GM21447 (cell line): ENCODE results near the gene CNFN.
"Not testable (repeated sequence)": the region's sequence is repeated elsewhere in the genome, so short reads cannot be mapped to it uniquely, and the experiment has no call there.

ENCODE experiments used
- ATAC-seq: cut with Tn5 transposase; IDR thresholded peaks from one replicate; pipeline ENCODE4 v1.9.1; 2021; ENCODE audit not compliant: unreplicated experiment

The CNFN gene

GRCh38 chr19:42352301-42353259 is 37.5 kb downstream of the CNFN start:
- no peak for ATAC-seq

GRCh38 chr19:42351079-42351735 is 38.9 kb downstream of the CNFN start:
- ATAC-seq, result no peak

- no peak for ATAC-seq
These were observed 39.7 kb downstream of the CNFN start for GRCh38 chr19:42350417-42350816.

GRCh38 chr19:42349378-42350107 is 40.6 kb downstream of the CNFN start:
- no peak for ATAC-seq

- ATAC-seq, result no peak
These were observed 41.9 kb downstream of the CNFN start for GRCh38 chr19:42348211-42348610.

- ATAC-seq, result no peak
These were observed 44.8 kb downstream of the CNFN start for GRCh38 chr19:42345191-42345812.

GRCh38 chr19:42344336-42344893 is 45.7 kb downstream of the CNFN start:
- ATAC-seq, result no peak

- no peak for ATAC-seq
These were observed 46.6 kb downstream of the CNFN start for GRCh38 chr19:42343344-42344110.

GRCh38 chr19:42339922-42340321 is 50.2 kb downstream of the CNFN start:
- ATAC-seq, result not testable (repeated sequence)

- not testable (repeated sequence) for ATAC-seq
These were observed 50.8 kb downstream of the CNFN start for GRCh38 chr19:42339126-42339860.
